Measurements from ENCODE around the gene ZNF445.

DNA sequence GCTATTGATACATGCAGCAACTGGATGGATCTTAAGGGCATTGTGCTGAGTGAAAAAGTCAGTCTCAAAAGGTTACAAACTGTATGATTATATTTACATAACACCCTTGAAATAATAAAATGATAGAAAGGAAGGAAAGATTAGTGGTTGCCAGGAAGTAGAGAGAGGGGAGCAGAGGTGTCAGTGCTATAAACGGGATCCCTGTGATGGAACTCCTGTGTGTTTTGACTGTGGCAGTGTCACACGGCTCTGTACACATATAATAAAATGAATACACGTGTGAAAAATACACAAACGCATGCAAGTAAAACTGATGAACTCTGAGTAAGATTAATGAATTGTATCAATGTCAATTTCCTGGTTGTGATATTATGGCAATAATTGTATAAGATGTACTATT is 78.6 kb downstream of the ZNF445 start:
- no peak for TF ChIP-seq CTCF (conservative IDR thresholded peaks at IDR 0.05 in 1 of 2, IDR thresholded peaks at IDR 0.05 in 1 of 2; ENCODE audit: extremely low read depth in 1 of 2, insufficient read depth in 1 of 2, low read depth in 1 of 2, low read length in 2 of 2)
- TF ChIP-seq EZH2 (IDR thresholded peaks at IDR 0.05; ENCODE audit: borderline replicate concordance, low read length), result no peak
